A673 (cell line): ENCODE results near the gene PDCD1. TPM values are rescaled to one million over a fixed set of nuclear protein-coding genes. Genes with fewer than 3 reads are reported as not detected.
"Not testable (repeated sequence)": the region's sequence is repeated elsewhere in the genome, so short reads cannot be mapped to it uniquely, and the experiment has no call there.

Experiments used
- BruUV-seq: library from RNA; stranded (reverse); fragments of 400-500 nt; replicated peaks from 2 replicates; lab custom pipeline; 2021; lab: Mats Ljungman, UMichigan
- CTCF ChIA-PET: fragments of 300-600 bp; sonication (Branson Sonifier 250); formaldehyde crosslinking; loops from one replicate; lab custom pipeline; 2022; ENCODE audit warnings: antibody characterized with exemption; lab: Charles Lee
- POLR2A ChIA-PET: fragments of 300-600 bp; sonication (Branson Sonifier 250); formaldehyde crosslinking; loops from one replicate; lab custom pipeline; 2022; ENCODE audit warnings: antibody characterized with exemption; ENCODE audit not compliant: low non-redundant PET; lab: Charles Lee
- DNase-seq: peaks from one replicate; pipeline ENCODE4 v3.0.0-alpha.2; 2015; ENCODE audit warnings: low spot score
- H3K27ac ChIP-seq: fragments of 200-600 bp; sonication (generic); 2 replicates; pipeline ENCODE4 v1.5.1; 2016; ENCODE audit warnings: mixed run types, low read depth, mild to moderate bottlenecking, mixed read lengths, antibody characterized with exemption, low read length; ENCODE audit not compliant: poor library complexity, severe bottlenecking
- H3K27me3 ChIP-seq: fragments of 200-600 bp; sonication (generic); replicated peaks from 2 replicates; pipeline ENCODE4 v1.6.1; 2017; ENCODE audit warnings: mixed run types, low read depth, mild to moderate bottlenecking, mixed read lengths, antibody characterized with exemption, low read length; ENCODE audit not compliant: insufficient read depth, poor library complexity
- H3K36me3 ChIP-seq: fragments of 200-600 bp; sonication (generic); 2 replicates; pipeline ENCODE4 v1.6.1; 2016; ENCODE audit warnings: mixed run types, mild to moderate bottlenecking, mixed read lengths, antibody characterized with exemption, low read length; ENCODE audit not compliant: insufficient read depth, poor library complexity, severe bottlenecking
- H3K4me1 ChIP-seq: fragments of 200-600 bp; sonication (generic); 2 replicates; pipeline ENCODE4 v1.6.1; 2017; ENCODE audit warnings: mixed run types, mild to moderate bottlenecking, mixed read lengths, antibody characterized with exemption, low read length; ENCODE audit not compliant: insufficient read depth, poor library complexity, severe bottlenecking
- H3K4me3 ChIP-seq: fragments of 200-600 bp; sonication (generic); 2 replicates; pipeline ENCODE4 v1.5.1; 2016; ENCODE audit warnings: low read depth, mixed run types, mild to moderate bottlenecking, mixed read lengths, low read length; ENCODE audit not compliant: poor library complexity, severe bottlenecking
- H3K9me3 ChIP-seq: fragments of 200-600 bp; sonication (generic); 2 replicates; pipeline ENCODE4 v1.6.1; 2016; ENCODE audit warnings: mixed run types, low read depth, mild to moderate bottlenecking, mixed read lengths, antibody characterized with exemption, low read length; ENCODE audit not compliant: poor library complexity, severe bottlenecking
- CTCF ChIP-seq: fragments of 300-800, 200-600 bp; sonication (generic); conservative IDR thresholded peaks from 2 replicates; pipeline ENCODE4 v1.5.1; 2017; ENCODE audit warnings: low read depth, mild to moderate bottlenecking, antibody characterized with exemption, low read length, moderate library complexity, mixed read lengths
- EZH2 ChIP-seq: fragments of 200-600 bp; sonication (generic); IDR thresholded peaks from 2 replicates; pipeline ENCODE4 v1.6.1; 2017; ENCODE audit warnings: borderline replicate concordance, low read depth, mild to moderate bottlenecking, mixed read lengths, antibody characterized with exemption, low read length; ENCODE audit not compliant: poor library complexity, severe bottlenecking
- intact Hi-C: fragments of 100-400 bp; cut with micrococcal nuclease; formaldehyde crosslinking; loops from one replicate; pipeline ENCODE4 v1.10.0; 2022; ENCODE audit not compliant: unreplicated experiment
- total RNA-seq: library from RNA; stranded (reverse); gene quantifications from 2 replicates; pipeline ENCODE4 v1.2.3, GENCODE V29; 2021

Gene PDCD1
- total RNA-seq, 1 experiment from 2014 or later = 0.34 TPM

- no peak for TF ChIP-seq EZH2
- no peak for TF ChIP-seq CTCF
- peak overlapping the region; percentile 27 for H3K4me3 ChIP-seq
- peak overlapping the region; percentile 100 for H3K27ac ChIP-seq
- peaks cover 64% of the 10 kb centered on the region for H3K4me1 ChIP-seq
- CTCF ChIA-PET = no interaction called here
- DNase-seq = no peak
- no peaks in the 10 kb centered on the region for H3K27me3 ChIP-seq
- H3K9me3 ChIP-seq = no peaks in the 10 kb centered on the region
- TSS peak; percentile 83 for BruUV-seq
- intact Hi-C loops = no loop called here
- POLR2A ChIA-PET = no interaction called here
- no peaks in the 10 kb centered on the region for H3K36me3 ChIP-seq
Measured at GRCh38 chr2:241808051-241808720, 50.5 kb downstream of the PDCD1 start.

- DNase-seq, H3K36me3 ChIP-seq, H3K4me3 ChIP-seq, BruUV-seq, intact Hi-C loops, H3K27me3 ChIP-seq, H3K27ac ChIP-seq, CTCF ChIA-PET, H3K9me3 ChIP-seq, POLR2A ChIA-PET: not testable (repeated sequence)
- peaks cover 56% of the 10 kb centered on the region for H3K4me1 ChIP-seq
Measured at GRCh38 chr2:241806217-241806616, 52.5 kb downstream of the PDCD1 start.

GRCh38 chr2:241804326-241805229 lies 54.1 kb downstream of the PDCD1 start:
- intact Hi-C loops = no loop called here
- no peaks in the 10 kb centered on the region for H3K27me3 ChIP-seq
- TF ChIP-seq CTCF = peak; percentile 31
- TF ChIP-seq EZH2 = no peak
- BruUV-seq = TSS peak; percentile 16
- H3K4me3 ChIP-seq = peak overlapping the region; percentile 56
- DNase-seq = no peak
- H3K36me3 ChIP-seq = no peaks in the 10 kb centered on the region
- H3K27ac ChIP-seq = peak overlapping the region; percentile 98
- peaks cover 42% of the 10 kb centered on the region for H3K4me1 ChIP-seq
- H3K9me3 ChIP-seq = no peaks in the 10 kb centered on the region
- CTCF ChIA-PET = no interaction called here
- POLR2A ChIA-PET = interaction anchor here (0.5 to 1.1 kb wide), 2 partner anchors 64 to 267 kb away, joined by 3 to 12 read pairs; no protein-coding TSS in a partner anchor
